SK-N-SH (cell line): Measurements from ENCODE around the gene AGAP1. TPM values are rescaled to one million over a fixed set of nuclear protein-coding genes. Genes with fewer than 3 reads are reported as not detected.

Experiments
- CTCF ChIA-PET: fragments of 300-600, 350-600 bp; formaldehyde crosslinking; extraction: SDS; loops from one replicate; lab custom pipeline; 2021; lab: Yijun Ruan, JAX
- POLR2A ChIA-PET: fragments of 350-600 bp; sonication (Branson Sonifier 250); formaldehyde crosslinking; extraction: SDS; loops from one replicate; lab custom pipeline; 2020; ENCODE audit warnings: antibody characterized with exemption, inconsistent platforms; lab: Yijun Ruan, JAX
- DNase-seq: peaks from one replicate; pipeline ENCODE4 v3.0.0; 2012
- H2AFZ ChIP-seq: fragments of 200-600 bp; sonication (generic); 2 replicates; pipeline ENCODE4 v1.8.1; 2016; ENCODE audit warnings: antibody characterized with exemption, mild to moderate bottlenecking, low read depth
- H3F3A ChIP-seq: fragments of 200-600 bp; sonication (generic); replicated peaks from 2 replicates; pipeline ENCODE3; 2016; ENCODE audit warnings: antibody characterized with exemption, mild to moderate bottlenecking; ENCODE audit not compliant: insufficient read depth
- H3K27ac ChIP-seq, 2 experiments: fragments of 200-500 bp in 1 of 2; fragments of 200-600 bp in 1 of 2; sonication (Bioruptor generic) in 1 of 2; sonication (generic), shearing (Covaris generic) in 1 of 2; 2 replicates each; pipeline versions ENCODE4 v1.5.1 to v1.6.1; 2014 to 2016; ENCODE audit warnings: low read depth in 2 of 2, inconsistent platforms in 1 of 2, low read length in 1 of 2, mild to moderate bottlenecking in 1 of 2, mixed read lengths in 1 of 2
- H3K27me3 ChIP-seq: fragments of 200-600 bp; sonication (generic), shearing (Covaris generic); 2 replicates; pipeline ENCODE4 v1.6.1; 2016; ENCODE audit warnings: mixed run types; ENCODE audit not compliant: insufficient read depth
- H3K36me3 ChIP-seq, 2 experiments: fragments of 200-500 bp in 1 of 2; fragments of 200-600 bp in 1 of 2; sonication (Bioruptor generic) in 1 of 2; sonication (generic) in 1 of 2; replicated peaks in 1 of 2; 2 replicates each; pipeline versions ENCODE3 to v1.5.1; 2014 to 2016; ENCODE audit warnings: low read length in 1 of 2, mild to moderate bottlenecking in 1 of 2; ENCODE audit not compliant: insufficient read depth in 2 of 2, control insufficient read depth in 1 of 2
- H3K4me1 ChIP-seq, 2 experiments: fragments of 200-500 bp in 1 of 2; fragments of 200-600 bp in 1 of 2; sonication (Bioruptor generic) in 1 of 2; sonication (generic), shearing (Covaris generic) in 1 of 2; 2 replicates each; pipeline versions ENCODE4 v1.5.1 to v1.6.1; 2014 to 2016; ENCODE audit warnings: low read depth in 1 of 2, low read length in 1 of 2, mixed run types in 1 of 2; ENCODE audit not compliant: insufficient read depth in 2 of 2, control insufficient read depth in 1 of 2
- H3K4me2 ChIP-seq: fragments of 200-600 bp; sonication (generic), shearing (Covaris generic); 2 replicates; pipeline ENCODE4 v1.6.1; 2017; ENCODE audit warnings: mixed run types
- H3K4me3 ChIP-seq, 2 experiments: fragments of 200-500 bp in 1 of 2; fragments of 200-600 bp in 1 of 2; sonication (Bioruptor generic) in 1 of 2; sonication (generic), shearing (Covaris generic) in 1 of 2; 2 replicates each; pipeline versions ENCODE4 v1.5.1 to v1.8.1; 2014 to 2016; ENCODE audit warnings: low read depth in 2 of 2, inconsistent platforms in 1 of 2, low read length in 1 of 2, mild to moderate bottlenecking in 1 of 2, mixed read lengths in 1 of 2, moderate library complexity in 1 of 2
- H3K79me2 ChIP-seq: fragments of 200-600 bp; sonication (generic); 2 replicates; pipeline ENCODE4 v1.8.1; 2017; ENCODE audit warnings: mild to moderate bottlenecking; ENCODE audit not compliant: insufficient read depth
- H3K9ac ChIP-seq: fragments of 200-600 bp; sonication (generic); 2 replicates; pipeline ENCODE4 v1.6.1; 2017; ENCODE audit warnings: mixed run types
- H3K9me2 ChIP-seq: fragments of 200-600 bp; sonication (generic); 2 replicates; pipeline ENCODE4 v1.6.1; 2017; ENCODE audit warnings: mixed run types
- H3K9me3 ChIP-seq: fragments of 200-600 bp; sonication (generic); 2 replicates; pipeline ENCODE4 v1.6.1; 2017; ENCODE audit warnings: mixed run types, mild to moderate bottlenecking, moderate library complexity
- H4K20me1 ChIP-seq: fragments of 200-600 bp; sonication (generic); 2 replicates; pipeline ENCODE4 v1.6.1; 2017; ENCODE audit warnings: mild to moderate bottlenecking, mixed run types; ENCODE audit not compliant: insufficient read depth
- EZH2phosphoT487 ChIP-seq: fragments of 200-600 bp; sonication (generic); IDR thresholded peaks from 2 replicates; pipeline ENCODE4 v1.6.1; 2017; ENCODE audit warnings: low read depth, mixed run types, mild to moderate bottlenecking, antibody characterized with exemption, moderate library complexity, borderline replicate concordance
- FOSL2 ChIP-seq: IDR thresholded peaks from 2 replicates; pipeline ENCODE4 v1.4.0; 2012; ENCODE audit warnings: low read depth, mild to moderate bottlenecking, moderate library complexity, borderline replicate concordance
- FOXJ3 ChIP-seq: sonication (generic); formaldehyde crosslinking; IDR thresholded peaks from 2 replicates; pipeline ENCODE4 v1.5.1; 2020; ENCODE audit warnings: mild to moderate bottlenecking, missing genetic modification reagents
- FOXM1 ChIP-seq: IDR thresholded peaks from 2 replicates; pipeline ENCODE4 v1.4.0; 2012; ENCODE audit warnings: low read depth, mild to moderate bottlenecking
- GATA2 ChIP-seq: sonication (generic); formaldehyde crosslinking; IDR thresholded peaks from 2 replicates; pipeline ENCODE4 v1.5.0; 2020; ENCODE audit warnings: mild to moderate bottlenecking, missing genetic modification reagents
- JUND ChIP-seq: IDR thresholded peaks from 2 replicates; pipeline ENCODE4 v1.4.0; 2012
- MEF2A ChIP-seq: IDR thresholded peaks from 2 replicates; pipeline ENCODE4 v1.4.0; 2012; ENCODE audit warnings: low read depth, borderline replicate concordance
- NRF1 ChIP-seq: IDR thresholded peaks from 2 replicates; pipeline ENCODE4 v1.6.1; 2012; ENCODE audit warnings: low read depth, mild to moderate bottlenecking, low read length
- RAD21 ChIP-seq: IDR thresholded peaks from 2 replicates; pipeline ENCODE4 v1.6.1; 2012; ENCODE audit warnings: mild to moderate bottlenecking, low read length
- RFX5 ChIP-seq: IDR thresholded peaks from 2 replicates; pipeline ENCODE4 v1.6.1; 2012; ENCODE audit warnings: mild to moderate bottlenecking, improper control_type of control experiment, low read length
- TEAD4 ChIP-seq: IDR thresholded peaks from 2 replicates; pipeline ENCODE4 v1.4.0; 2012; ENCODE audit warnings: mild to moderate bottlenecking, borderline replicate concordance; ENCODE audit not compliant: insufficient read depth
- YY1 ChIP-seq: IDR thresholded peaks from 2 replicates; pipeline ENCODE4 v1.4.0; 2012; ENCODE audit warnings: low read depth, mild to moderate bottlenecking
- WGBS: methylation state at CpG from one replicate; pipeline ENCODE4 v1.1.6; 2017; ENCODE audit warnings: low lambda C conversion rate; 5-methylcytosine and 5-hydroxymethylcytosine counted together
- polyA plus RNA-seq, 3 experiments: library from polyadenylated mRNA; depleted of rRNA; stranded (reverse); fragments of >200 nt; gene quantifications; 2 replicates each; pipeline ENCODE4 v1.2.3, GENCODE V29; 2012
- TF ChIP-seq, protein P1 (sequence below): fragments of 150-350 bp; IDR thresholded peaks from 2 replicates; pipeline ENCODE4 v1.6.1; 2016; ENCODE audit warnings: mild to moderate bottlenecking, low read depth, low read length
- TF ChIP-seq, protein P2 (sequence below): IDR thresholded peaks from 2 replicates; pipeline ENCODE4 v1.4.0; 2012; ENCODE audit warnings: low read depth, borderline replicate concordance
- TF ChIP-seq, protein P3 (sequence below): fragments of 150-350 bp; IDR thresholded peaks from 2 replicates; pipeline ENCODE4 v1.6.1; 2017; ENCODE audit warnings: antibody characterized with exemption, low read length, low read depth, borderline replicate concordance

AGAP1 gene
- polyA plus RNA-seq, 1 of the 3 experiments (the other 2 are of a cell fraction) = 8.8 TPM

DNA sequence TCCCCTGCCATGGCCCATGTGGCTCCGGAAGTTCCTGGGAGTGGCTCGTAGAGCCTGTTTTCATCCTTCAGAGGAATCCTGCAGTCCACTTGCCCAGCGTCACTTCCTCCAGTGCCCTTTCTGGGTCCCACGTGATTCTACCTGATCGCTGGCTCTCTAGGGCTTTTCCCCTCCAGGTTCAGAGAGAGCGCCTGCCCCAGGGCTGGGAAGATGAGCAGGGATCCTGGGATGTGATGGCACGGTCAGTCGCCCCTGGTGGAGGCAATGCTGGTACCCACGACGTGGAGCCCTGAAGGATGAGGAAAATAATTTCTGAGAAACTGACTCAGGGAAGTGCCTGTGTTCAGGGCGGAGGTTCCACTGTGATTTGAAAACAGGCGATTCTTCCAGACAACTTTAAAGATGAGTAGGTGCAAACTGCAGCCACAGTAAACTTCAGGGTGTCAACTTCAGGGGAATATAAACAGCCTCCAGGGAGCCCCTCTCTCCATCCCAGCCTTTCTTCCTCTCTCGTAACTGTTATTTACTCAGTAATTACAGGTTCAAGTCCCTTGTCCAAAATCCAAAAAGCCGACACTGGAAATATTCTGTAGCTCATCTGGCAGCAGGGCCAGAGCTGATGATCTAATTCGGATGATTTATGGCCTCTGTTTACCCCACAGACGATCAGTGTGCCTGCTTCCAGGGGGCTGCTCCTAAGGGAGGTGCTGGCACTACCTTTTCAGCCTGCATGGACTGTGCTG is 105.9 kb downstream of the AGAP1 start:
- Histone ChIP-seq H3K4me3 (no peak overlapping the region), H3F3A (no peaks in the 10 kb centered on the region), H3K27me3 (no peaks in the 10 kb centered on the region), H3K4me2 (no peak overlapping the region), H3K9me3 (no peaks in the 10 kb centered on the region), H4K20me1 (peaks cover 24% of the 10 kb centered on the region), H3K79me2 (peaks cover 9% of the 10 kb centered on the region), H3K9ac (no peak overlapping the region), H2AFZ (no peak overlapping the region), H3K9me2 (no peaks in the 10 kb centered on the region), H3K27ac (no peak overlapping the region), H3K4me1 (peaks cover 0 to 4% of the 10 kb centered on the region in 2 experiments; a peak in 1 of 4 replicates), H3K36me3 (no peaks in the 10 kb centered on the region)
- POLR2A ChIA-PET = no interaction called here
- CTCF ChIA-PET = interaction anchor here (1.0 to 11.1 kb wide), 5 partner anchors 72 to 581 kb away, joined by 3 to 301 read pairs (median 4); no protein-coding TSS in a partner anchor
- no peak for TF ChIP-seq TEAD4
- TF ChIP-seq JUND = no peak
- TF ChIP-seq NRF1 = no peak
- no peak for TF ChIP-seq FOXJ3 (CRISPR knock-in tag)
- TF ChIP-seq MEF2A = no peak
- no peak for TF ChIP-seq RFX5
- TF ChIP-seq FOSL2 = no peak
- TF ChIP-seq, protein P1, sequence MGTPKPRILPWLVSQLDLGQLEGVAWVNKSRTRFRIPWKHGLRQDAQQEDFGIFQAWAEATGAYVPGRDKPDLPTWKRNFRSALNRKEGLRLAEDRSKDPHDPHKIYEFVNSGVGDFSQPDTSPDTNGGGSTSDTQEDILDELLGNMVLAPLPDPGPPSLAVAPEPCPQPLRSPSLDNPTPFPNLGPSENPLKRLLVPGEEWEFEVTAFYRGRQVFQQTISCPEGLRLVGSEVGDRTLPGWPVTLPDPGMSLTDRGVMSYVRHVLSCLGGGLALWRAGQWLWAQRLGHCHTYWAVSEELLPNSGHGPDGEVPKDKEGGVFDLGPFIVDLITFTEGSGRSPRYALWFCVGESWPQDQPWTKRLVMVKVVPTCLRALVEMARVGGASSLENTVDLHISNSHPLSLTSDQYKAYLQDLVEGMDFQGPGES = no peak
- no peak for TF ChIP-seq GATA2 (CRISPR knock-in tag)
- TF ChIP-seq RAD21 = no peak
- TF ChIP-seq, protein P2, sequence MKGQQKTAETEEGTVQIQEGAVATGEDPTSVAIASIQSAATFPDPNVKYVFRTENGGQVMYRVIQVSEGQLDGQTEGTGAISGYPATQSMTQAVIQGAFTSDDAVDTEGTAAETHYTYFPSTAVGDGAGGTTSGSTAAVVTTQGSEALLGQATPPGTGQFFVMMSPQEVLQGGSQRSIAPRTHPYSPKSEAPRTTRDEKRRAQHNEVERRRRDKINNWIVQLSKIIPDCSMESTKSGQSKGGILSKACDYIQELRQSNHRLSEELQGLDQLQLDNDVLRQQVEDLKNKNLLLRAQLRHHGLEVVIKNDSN = no peak
- no peak for TF ChIP-seq EZH2phosphoT487
- no peak for TF ChIP-seq FOXM1
- TF ChIP-seq, protein P3, sequence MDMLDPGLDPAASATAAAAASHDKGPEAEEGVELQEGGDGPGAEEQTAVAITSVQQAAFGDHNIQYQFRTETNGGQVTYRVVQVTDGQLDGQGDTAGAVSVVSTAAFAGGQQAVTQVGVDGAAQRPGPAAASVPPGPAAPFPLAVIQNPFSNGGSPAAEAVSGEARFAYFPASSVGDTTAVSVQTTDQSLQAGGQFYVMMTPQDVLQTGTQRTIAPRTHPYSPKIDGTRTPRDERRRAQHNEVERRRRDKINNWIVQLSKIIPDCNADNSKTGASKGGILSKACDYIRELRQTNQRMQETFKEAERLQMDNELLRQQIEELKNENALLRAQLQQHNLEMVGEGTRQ = no peak
- TF ChIP-seq YY1 = no peak
- no peak for DNase-seq
- 87% methylated on average over 16 of the region's 16 CpGs for WGBS
